Measurements from ENCODE around the gene LIMK2.
A peak's percentile ranks its signal among the peaks of the same experiment; 100 is the strongest.

Gene LIMK2

GRCh38 chr22:31271485-31271884, 59.4 kb downstream of the LIMK2 start:
- FAIRE-seq, result no peak
- TF ChIP-seq SPI1 (IDR thresholded peaks at IDR 0.05; ENCODE audit: low read depth, low read length) (no peak), PAX5 (IDR thresholded peaks at IDR 0.05; ENCODE audit: insufficient read depth, low read length, severe bottlenecking) (no peak), POU2F2 (IDR thresholded peaks at IDR 0.05; ENCODE audit: low read depth, low read length) (no peak), POLR2A (IDR thresholded peaks at IDR 0.05; ENCODE audit: low read depth, low read length) (no peak), POLR2AphosphoS5 (IDR thresholded peaks at IDR 0.05; ENCODE audit: low read depth, low read length) (no peak)
- DNase-seq (ENCODE audit: insufficient read length, low spot score), result no peak

- peak; percentile 92 for FAIRE-seq
- no peak for TF ChIP-seq SPI1 (IDR thresholded peaks at IDR 0.05; ENCODE audit: low read depth, low read length)
- TF ChIP-seq POLR2AphosphoS5 (IDR thresholded peaks at IDR 0.05; ENCODE audit: low read depth, low read length), result no peak
- no peak for TF ChIP-seq POU2F2 (IDR thresholded peaks at IDR 0.05; ENCODE audit: low read depth, low read length)
- no peak for TF ChIP-seq PAX5 (IDR thresholded peaks at IDR 0.05; ENCODE audit: insufficient read depth, low read length, severe bottlenecking)
- TF ChIP-seq TAF1 (IDR thresholded peaks at IDR 0.05; ENCODE audit: low read depth, low read length), result no peak
- TF ChIP-seq POLR2A (IDR thresholded peaks at IDR 0.05; ENCODE audit: low read depth, low read length), result no peak
- peak; percentile 43 for DNase-seq (ENCODE audit: insufficient read length, low spot score)
Observed at GRCh38 chr22:31272522-31273446, 60.7 kb downstream of the LIMK2 start.

GRCh38 chr22:31274017-31274416, 61.9 kb downstream of the LIMK2 start:
- TF ChIP-seq POLR2AphosphoS5 (IDR thresholded peaks at IDR 0.05; ENCODE audit: low read depth, low read length), result no peak
- no peak for FAIRE-seq

GRCh38 chr22:31275018-31275417, 62.9 kb downstream of the LIMK2 start:
- TF ChIP-seq POU2F2 (IDR thresholded peaks at IDR 0.05; ENCODE audit: low read depth, low read length) (no peak), SPI1 (IDR thresholded peaks at IDR 0.05; ENCODE audit: low read depth, low read length) (no peak), POLR2A (IDR thresholded peaks at IDR 0.05; ENCODE audit: low read depth, low read length) (no peak), POLR2AphosphoS5 (IDR thresholded peaks at IDR 0.05; ENCODE audit: low read depth, low read length) (no peak), TAF1 (IDR thresholded peaks at IDR 0.05; ENCODE audit: low read depth, low read length) (no peak), PAX5 (IDR thresholded peaks at IDR 0.05; ENCODE audit: insufficient read depth, low read length, severe bottlenecking) (no peak)
- FAIRE-seq (no peak), DNase-seq (ENCODE audit: insufficient read length, low spot score) (no peak)

More at GRCh38 chr22:31274017-31274416, 61.9 kb downstream of the LIMK2 start:
- no peak for DNase-seq (ENCODE audit: insufficient read length, low spot score)

- DNase-seq (ENCODE audit: insufficient read length, low spot score) (no peak), FAIRE-seq (no peak)
- TF ChIP-seq SPI1 (IDR thresholded peaks at IDR 0.05; ENCODE audit: low read depth, low read length) (no peak), TAF1 (IDR thresholded peaks at IDR 0.05; ENCODE audit: low read depth, low read length) (no peak), POU2F2 (IDR thresholded peaks at IDR 0.05; ENCODE audit: low read depth, low read length) (no peak), POLR2A (IDR thresholded peaks at IDR 0.05; ENCODE audit: low read depth, low read length) (no peak), POLR2AphosphoS5 (IDR thresholded peaks at IDR 0.05; ENCODE audit: low read depth, low read length) (no peak), PAX5 (IDR thresholded peaks at IDR 0.05; ENCODE audit: insufficient read depth, low read length, severe bottlenecking) (no peak)
Observed at GRCh38 chr22:31275576-31275975, 63.5 kb downstream of the LIMK2 start.

- DNase-seq (ENCODE audit: insufficient read length, low spot score) (no peak), FAIRE-seq (no peak)
- TF ChIP-seq POLR2A (IDR thresholded peaks at IDR 0.05; ENCODE audit: low read depth, low read length) (no peak), POU2F2 (IDR thresholded peaks at IDR 0.05; ENCODE audit: low read depth, low read length) (no peak), TAF1 (IDR thresholded peaks at IDR 0.05; ENCODE audit: low read depth, low read length) (no peak), SPI1 (IDR thresholded peaks at IDR 0.05; ENCODE audit: low read depth, low read length) (no peak), POLR2AphosphoS5 (IDR thresholded peaks at IDR 0.05; ENCODE audit: low read depth, low read length) (no peak), PAX5 (IDR thresholded peaks at IDR 0.05; ENCODE audit: insufficient read depth, low read length, severe bottlenecking) (no peak)
Observed at GRCh38 chr22:31276426-31277167, 64.5 kb downstream of the LIMK2 start.

- DNase-seq (ENCODE audit: insufficient read length, low spot score) (no peak), FAIRE-seq (no peak)
Observed at GRCh38 chr22:31277741-31278140, 65.6 kb downstream of the LIMK2 start.

GRCh38 chr22:31278151-31278621, 66.1 kb downstream of the LIMK2 start:
- no peak for FAIRE-seq
- TF ChIP-seq PAX5 (IDR thresholded peaks at IDR 0.05; ENCODE audit: insufficient read depth, low read length, severe bottlenecking) (no peak), SPI1 (IDR thresholded peaks at IDR 0.05; ENCODE audit: low read depth, low read length) (no peak), POLR2A (IDR thresholded peaks at IDR 0.05; ENCODE audit: low read depth, low read length) (no peak), POU2F2 (IDR thresholded peaks at IDR 0.05; ENCODE audit: low read depth, low read length) (no peak), POLR2AphosphoS5 (IDR thresholded peaks at IDR 0.05; ENCODE audit: low read depth, low read length) (no peak), TAF1 (IDR thresholded peaks at IDR 0.05; ENCODE audit: low read depth, low read length) (no peak)
- DNase-seq (ENCODE audit: insufficient read length, low spot score), result no peak

More at GRCh38 chr22:31277741-31278140, 65.6 kb downstream of the LIMK2 start:
- TF ChIP-seq SPI1 (IDR thresholded peaks at IDR 0.05; ENCODE audit: low read depth, low read length), result no peak
- TF ChIP-seq PAX5 (IDR thresholded peaks at IDR 0.05; ENCODE audit: insufficient read depth, low read length, severe bottlenecking), result no peak
- TF ChIP-seq TAF1 (IDR thresholded peaks at IDR 0.05; ENCODE audit: low read depth, low read length), result no peak
- TF ChIP-seq POLR2AphosphoS5 (IDR thresholded peaks at IDR 0.05; ENCODE audit: low read depth, low read length), result no peak
- no peak for TF ChIP-seq POU2F2 (IDR thresholded peaks at IDR 0.05; ENCODE audit: low read depth, low read length)
- no peak for TF ChIP-seq POLR2A (IDR thresholded peaks at IDR 0.05; ENCODE audit: low read depth, low read length)

- DNase-seq (ENCODE audit: insufficient read length, low spot score) (no peak), FAIRE-seq (no peak)
- TF ChIP-seq POLR2A (IDR thresholded peaks at IDR 0.05; ENCODE audit: low read depth, low read length) (no peak), TAF1 (IDR thresholded peaks at IDR 0.05; ENCODE audit: low read depth, low read length) (no peak), SPI1 (IDR thresholded peaks at IDR 0.05; ENCODE audit: low read depth, low read length) (no peak), PAX5 (IDR thresholded peaks at IDR 0.05; ENCODE audit: insufficient read depth, low read length, severe bottlenecking) (no peak), POLR2AphosphoS5 (IDR thresholded peaks at IDR 0.05; ENCODE audit: low read depth, low read length) (no peak), POU2F2 (IDR thresholded peaks at IDR 0.05; ENCODE audit: low read depth, low read length) (no peak)
Observed at GRCh38 chr22:31278626-31279326, 66.7 kb downstream of the LIMK2 start.
